GM19193 (cell line): Measurements from ENCODE around the gene RHOG.

ENCODE experiments used
- POLR2A ChIP-seq: IDR thresholded peaks from 4 replicates; pipeline ENCODE4 v1.6.1; 2011; ENCODE audit not compliant: insufficient read depth, insufficient read length; ENCODE audit errors: extremely low read depth

The RHOG gene

DNA sequence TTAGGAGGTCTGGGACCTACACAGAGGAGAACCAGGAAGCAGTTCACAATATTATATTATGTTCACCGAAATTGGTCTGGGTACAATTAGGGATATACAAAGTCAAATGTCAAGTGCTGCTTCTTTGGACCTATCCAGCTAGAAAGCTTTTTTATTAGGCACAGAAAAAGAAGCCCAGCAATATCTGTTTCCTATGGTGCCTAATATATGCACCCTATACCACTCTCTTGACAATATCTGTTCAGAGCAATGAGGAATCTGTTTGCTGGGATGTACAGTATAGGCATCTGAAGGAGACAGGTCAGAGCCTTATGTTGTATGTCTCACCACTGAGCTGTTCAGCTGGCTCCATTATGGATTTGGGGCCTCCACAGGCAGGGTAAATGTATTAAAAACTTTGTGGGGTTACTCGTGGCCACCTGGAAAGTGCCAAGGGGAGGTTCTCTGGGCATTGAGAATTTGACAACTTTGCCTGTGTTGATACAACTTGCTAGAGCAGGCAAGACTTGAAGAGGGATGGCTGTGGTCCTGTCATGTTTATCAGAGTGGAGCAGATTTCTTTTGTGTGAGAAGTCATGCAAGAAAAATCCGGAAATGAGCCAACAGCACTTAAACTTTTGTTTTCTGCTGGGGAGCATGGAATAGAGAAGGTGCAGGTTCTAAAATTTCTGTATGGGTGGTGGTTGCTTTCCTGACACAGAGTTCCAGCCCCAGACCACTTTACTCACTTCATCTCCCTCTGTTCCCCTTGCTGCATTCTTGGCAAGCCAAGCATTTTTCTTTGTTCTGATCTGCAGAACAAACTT lies 24.8 kb upstream of the RHOG start:
- no peak for TF ChIP-seq POLR2A

DNA sequence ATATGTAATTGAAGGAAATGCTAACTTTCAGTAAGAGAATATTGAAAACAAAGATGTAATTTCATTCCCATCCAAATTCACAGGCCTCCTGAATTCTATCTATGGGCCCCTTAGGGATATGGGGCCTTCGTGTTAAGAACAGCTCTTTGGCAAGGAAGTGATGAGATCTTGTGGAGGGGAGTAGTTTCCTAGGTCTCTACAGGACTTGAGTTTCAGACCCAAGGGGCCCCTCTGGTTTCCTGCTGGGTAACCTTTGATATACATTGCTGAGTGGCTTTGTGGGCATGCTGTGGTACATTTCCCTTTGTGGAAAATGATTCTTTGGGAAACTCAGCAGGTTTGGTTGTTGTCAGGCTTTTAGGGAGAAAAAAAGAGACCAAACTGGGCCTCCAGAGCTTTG lies 20.9 kb upstream of the RHOG start:
- TF ChIP-seq POLR2A, result no peak

DNA sequence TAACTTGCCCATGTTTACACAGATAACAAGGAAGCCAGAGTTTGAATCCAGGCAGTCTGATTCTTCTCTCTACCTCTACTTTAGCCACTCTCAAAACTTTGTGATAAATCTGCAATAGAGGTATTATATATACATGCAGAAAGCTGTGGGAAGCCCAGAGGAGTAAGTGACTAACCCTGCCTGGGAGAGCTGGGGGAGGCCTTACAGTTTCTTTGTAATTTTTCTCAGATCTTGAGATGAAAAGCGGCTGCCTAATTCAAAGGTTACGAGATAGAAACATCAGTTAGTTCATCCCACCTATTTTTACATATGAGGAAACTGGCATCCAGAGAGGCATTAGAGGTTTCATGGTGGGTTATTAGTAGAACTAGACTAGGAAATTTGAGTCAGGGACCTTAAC lies 19.6 kb upstream of the RHOG start:
- TF ChIP-seq POLR2A, result no peak

DNA sequence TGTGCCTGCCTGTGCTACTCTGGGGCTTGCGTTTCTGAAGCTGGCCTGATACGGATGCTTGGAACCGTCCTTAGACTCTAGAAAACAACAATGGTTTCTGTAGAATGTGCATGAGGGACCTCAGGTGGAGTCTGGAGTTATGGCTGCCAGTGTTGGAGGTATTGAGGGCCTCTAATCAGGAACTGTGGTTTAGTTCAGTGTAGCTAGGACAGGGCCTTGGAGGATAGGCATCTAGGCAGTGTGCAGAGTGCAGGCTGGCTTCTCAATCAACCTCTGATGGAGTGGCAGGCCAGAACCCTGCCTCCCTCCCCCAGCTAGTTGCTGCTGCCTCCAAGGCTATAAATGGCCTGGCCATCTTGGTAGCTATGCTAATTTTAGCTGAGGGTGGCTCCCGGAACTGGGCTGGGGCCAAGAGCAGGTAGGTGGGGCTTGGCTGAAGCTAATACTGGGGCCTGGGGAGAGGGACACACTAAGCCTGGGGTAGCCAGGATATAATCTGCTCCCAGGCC lies 18.7 kb upstream of the RHOG start:
- peak; percentile 63 for TF ChIP-seq POLR2A

DNA sequence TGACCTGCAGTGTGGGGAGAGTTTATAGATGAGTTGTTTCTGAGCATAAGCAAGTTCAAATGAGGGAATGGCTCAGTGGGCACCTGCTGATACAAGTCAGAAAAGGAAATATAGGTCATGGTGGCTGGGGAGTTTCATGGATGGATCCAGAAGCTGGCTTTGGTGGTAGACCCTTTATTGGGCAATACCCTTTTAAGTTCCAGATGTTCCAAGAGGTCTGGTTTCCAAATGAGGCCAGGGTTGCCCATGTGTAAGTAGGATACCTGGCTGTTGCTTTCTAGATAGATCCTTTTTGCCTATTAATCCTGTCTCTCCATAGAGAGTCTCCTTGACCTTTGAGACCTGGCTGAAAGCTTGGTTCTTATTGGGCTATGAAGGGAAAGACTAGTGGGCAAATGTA lies 16.9 kb upstream of the RHOG start:
- no peak for TF ChIP-seq POLR2A

DNA sequence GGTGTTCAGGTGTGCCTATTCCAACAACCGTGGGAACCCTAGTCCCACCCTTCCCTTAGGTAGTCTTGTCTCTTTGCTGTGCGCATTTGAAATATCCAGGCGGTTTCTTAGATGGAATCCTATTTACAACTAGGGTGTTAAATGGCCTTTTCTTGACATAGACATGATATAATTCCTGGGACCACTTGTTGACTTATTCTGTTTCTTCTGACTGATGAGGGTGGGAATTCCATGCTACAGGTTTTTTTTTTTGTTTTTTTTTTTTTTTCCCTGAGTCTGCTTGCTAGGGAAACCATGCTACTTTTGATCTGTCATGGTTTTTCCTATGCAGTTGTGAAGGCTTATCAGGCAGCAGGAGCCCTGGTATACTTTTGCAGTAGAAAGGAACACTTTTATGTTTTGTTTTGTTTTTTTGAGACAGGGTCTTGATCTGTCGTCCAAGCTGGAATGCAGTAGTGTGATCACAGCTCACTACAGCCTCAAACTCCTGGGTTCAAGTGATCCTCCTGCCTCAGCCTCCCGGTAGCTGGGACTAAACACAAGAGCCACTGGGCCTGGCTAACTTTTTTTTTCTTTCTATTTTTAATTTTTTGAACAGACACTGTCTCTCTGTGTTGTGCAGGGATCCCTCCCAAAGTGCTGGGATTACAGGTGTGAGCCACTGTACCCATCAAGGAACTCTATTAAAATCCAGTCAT lies 16.2 kb upstream of the RHOG start:
- no peak for TF ChIP-seq POLR2A

DNA sequence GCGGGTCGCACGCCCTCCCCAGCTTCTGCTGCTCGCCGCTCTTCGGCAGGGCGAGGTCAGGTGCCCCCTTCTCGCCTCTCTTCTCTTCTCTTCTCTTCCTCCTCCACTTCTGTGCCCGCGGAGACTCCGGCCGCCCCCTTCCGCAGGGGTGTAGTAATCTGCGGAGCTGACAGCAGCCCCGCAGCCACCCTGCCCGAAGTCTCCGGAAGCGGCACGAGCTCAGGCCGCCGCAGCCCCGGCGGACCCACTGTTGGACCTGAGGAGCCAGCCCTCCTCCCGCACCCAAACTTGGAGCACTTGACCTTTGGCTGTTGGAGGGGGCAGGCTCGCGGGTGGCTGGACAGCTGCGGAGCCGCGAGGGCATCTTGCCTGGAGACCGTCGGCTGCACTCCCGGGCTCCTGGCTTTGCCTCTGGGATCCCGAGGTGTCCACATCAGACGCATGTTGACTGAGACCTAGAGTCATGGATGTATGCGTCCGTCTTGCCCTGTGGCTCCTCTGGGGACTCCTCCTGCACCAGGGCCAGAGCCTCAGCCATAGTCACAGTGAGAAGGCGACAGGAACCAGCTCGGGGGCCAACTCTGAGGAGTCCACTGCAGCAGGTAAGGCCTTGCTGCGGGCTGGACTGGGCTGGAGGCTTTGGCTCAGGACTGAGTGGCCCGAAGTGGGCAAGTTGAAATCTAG lies 15.2 kb upstream of the RHOG start:
- TF ChIP-seq POLR2A, result no peak

DNA sequence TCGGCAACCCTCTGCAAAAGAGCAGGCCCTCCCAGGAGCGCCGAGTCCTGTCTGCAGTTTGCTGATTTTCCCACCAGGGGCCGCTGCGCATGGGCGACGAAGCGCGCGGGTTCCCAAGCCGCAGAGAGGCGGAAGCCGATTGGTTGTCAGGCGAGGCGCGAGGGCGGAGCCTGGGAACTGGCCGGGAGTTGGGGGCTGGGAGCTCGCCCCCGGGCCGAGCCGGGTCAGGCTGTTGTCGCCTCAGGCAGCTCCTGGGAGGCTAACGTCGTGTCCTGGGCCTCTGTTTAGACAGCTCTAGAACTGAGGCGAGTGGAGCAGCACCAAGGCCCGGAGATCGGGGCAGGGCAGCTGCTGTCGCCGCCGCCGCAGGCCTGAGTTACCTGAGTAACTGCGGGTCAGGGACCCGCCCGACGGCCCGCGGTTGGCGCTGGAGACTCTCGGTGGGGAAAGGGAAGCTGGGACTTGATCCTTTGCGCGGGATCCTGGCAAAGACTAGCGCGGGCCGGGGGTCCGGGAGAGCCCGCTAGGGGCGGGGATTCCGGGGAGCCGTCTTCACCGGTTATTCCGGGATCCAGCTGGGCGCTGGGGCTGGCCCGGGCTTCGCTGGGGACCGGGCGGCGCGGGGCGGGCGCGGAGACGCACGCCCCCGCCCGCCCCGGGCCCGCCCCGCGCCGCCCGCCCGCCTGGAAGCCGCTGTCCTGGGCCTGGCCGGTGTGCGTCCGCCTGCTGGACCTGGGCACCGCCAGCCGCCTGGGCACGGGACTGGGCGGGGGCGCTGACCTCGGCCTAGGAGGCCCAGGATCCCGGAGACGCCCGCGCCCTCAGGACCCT lies 14.4 kb upstream of the RHOG start, which contains the start of gene STIM1:
Gene STIM1, plus strand, starts transcription at position 688 of the 831 bp plus-strand sequence. CDS start 607 bp downstream, outside the sequence.
- TF ChIP-seq POLR2A, result peak; percentile 34

DNA sequence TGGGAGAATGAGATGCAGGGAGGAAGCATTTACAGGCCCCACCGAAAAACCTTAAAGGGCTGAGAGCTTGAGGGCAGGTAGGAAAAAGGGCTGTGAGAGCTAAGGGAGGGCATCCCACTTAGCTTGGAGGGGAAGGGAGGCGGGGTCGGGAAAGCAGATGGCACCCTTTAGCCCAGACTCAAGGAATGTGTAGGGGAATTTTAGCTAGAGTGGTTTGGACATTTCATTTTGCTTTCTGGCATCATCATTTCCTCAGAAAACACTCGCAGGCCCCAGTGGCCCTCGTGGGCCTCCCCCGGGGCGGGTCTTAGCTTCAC lies 13.9 kb upstream of the RHOG start:
- TF ChIP-seq POLR2A, result no peak

DNA sequence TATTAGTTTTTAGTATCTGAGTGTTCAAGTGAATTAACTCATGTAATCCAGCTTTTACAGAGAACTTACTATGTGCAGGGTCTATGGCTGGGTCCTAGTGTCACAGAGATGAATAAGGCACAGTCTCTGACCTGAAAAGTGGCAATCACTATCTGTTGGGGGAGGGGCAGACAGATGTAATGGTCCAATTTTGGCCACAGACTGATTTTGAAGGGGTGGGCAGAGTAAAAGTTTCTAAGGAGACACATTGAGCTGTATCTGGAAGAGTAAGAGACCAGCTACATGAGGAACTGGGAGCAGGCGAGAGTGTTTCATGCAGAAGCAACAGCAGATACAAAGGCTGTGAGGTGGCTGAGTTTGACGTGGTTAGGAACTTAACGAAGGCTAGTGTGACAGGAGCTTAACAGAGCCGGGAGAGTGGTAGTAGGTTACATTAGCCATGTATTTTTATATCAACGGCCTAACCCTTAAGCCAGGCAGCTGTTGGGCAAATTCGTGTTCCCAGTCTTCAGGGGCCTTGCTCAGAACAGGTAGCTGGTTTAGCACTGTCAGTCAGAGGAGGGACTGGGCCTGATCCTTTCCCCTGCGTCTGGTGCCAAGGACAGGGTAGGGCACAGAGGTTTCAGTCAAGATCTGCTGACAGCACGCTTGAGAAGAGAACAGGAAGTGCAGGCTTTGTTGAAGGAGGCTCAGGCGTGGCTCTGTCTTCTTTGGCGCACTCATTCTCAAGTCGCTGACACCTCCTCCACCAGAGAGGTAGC lies 13.3 kb upstream of the RHOG start:
- TF ChIP-seq POLR2A, result peak; percentile 63

DNA sequence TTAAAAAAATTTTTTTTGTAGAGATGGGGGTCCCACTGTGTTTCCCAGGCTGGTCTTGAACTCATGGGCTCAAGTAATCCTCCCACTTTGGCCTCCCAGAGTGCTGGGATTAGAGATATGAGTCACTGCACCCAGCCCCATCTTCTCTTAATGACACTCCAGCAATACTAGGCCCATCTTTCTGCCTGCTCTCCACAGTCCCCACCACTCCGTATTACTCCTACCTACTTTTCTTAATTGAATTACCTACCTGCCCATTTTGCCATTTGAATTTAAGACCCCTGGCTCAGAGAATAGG lies 12.7 kb upstream of the RHOG start:
- no peak for TF ChIP-seq POLR2A

DNA sequence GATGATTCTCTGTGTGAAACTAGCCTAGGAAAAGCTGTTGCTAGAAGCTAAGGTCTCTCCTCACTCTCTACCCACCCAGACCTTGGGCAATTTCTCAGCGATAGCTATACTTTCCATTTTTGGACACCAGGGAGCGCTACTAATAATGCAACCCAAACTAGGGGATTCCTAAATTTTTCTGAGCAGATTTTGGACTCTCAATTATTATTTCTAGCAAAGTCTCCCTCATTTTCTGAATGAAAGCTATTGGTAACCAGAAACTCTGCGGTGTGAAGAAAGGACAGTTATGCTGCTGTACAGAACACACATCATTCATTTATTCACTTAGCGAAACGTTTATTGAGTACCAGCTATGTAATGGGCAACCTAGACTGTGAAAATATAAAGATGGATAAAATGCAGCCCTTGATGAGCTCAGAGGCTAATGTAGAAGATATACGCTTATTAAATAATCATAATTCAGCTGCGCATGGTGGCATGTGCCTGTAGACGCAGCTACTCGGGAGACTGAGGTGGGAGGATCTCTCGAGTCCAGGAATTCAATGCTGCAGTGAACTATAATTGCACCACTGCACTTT lies 8.6 kb upstream of the RHOG start:
- TF ChIP-seq POLR2A, result no peak

DNA sequence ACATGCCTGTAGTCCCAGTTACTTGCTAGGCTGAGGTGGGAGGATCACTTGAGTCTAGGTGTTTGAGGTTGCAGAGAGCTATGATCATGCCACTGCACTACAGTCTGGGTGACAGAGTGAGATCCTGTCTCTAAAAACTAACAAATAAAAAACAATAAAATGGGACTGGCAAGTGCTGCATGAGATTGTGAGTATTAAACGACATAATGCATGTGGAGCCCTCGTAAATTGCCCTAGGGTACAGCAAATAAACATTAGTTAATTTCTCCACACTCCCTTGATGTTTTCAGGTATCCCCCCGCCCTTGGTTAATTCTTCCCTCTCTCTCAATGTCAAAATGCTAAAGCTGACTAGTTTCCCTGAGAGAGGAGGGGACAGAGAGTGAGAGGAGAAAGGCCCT lies 4.9 kb upstream of the RHOG start:
- no peak for TF ChIP-seq POLR2A

DNA sequence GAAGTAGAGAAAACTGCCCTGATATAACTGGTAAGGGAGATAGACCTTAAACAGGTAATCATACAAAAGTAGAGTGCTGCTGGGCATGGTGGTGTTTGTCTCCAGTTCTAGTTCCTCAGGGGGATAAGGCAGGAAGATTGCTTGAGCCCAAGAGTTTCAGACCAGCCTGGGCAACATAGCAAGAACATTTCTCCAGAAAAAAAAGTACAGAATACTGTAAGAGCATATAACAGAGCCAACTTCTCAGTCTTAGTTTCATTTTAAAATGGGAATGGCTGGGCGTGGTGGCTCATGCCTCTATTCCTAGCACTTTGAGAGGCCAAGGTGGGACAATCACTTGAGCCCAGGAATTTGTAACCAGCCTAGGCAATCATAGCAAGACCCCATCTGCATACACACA lies 4.5 kb upstream of the RHOG start:
- TF ChIP-seq POLR2A, result no peak

DNA sequence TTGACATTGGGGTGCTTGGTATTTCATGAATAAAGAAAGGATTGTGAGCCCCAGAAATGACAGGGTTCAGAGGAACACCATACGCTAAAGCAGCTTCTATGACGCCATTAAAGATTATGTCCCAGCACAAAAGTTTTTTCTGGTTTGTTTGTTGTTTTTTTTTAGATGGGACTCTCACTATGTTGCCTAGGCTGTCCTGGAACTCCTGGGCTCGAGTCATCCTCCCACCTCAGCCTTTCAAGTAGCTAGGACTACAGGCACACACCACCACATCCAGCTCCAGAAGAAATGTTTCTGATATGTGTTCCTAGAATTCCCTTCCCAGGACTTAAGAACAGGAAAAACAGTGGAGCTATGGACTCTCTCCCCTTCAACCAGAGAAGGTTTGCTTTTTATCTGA lies 2.6 kb upstream of the RHOG start:
- TF ChIP-seq POLR2A, result no peak
